NCI-H2196 (cell line): Measurements from ENCODE around the gene IFNK.
"Not testable (repeated sequence)": the region's sequence is repeated elsewhere in the genome, so short reads cannot be mapped to it uniquely, and the experiment has no call there.

ENCODE experiments used
- DNase-seq: peaks from one replicate; lab custom pipeline; 2025; ENCODE audit not compliant: unreplicated experiment; lab: John Stamatoyannopoulos, UW

IFNK gene, protein sequence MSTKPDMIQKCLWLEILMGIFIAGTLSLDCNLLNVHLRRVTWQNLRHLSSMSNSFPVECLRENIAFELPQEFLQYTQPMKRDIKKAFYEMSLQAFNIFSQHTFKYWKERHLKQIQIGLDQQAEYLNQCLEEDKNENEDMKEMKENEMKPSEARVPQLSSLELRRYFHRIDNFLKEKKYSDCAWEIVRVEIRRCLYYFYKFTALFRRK

DNA sequence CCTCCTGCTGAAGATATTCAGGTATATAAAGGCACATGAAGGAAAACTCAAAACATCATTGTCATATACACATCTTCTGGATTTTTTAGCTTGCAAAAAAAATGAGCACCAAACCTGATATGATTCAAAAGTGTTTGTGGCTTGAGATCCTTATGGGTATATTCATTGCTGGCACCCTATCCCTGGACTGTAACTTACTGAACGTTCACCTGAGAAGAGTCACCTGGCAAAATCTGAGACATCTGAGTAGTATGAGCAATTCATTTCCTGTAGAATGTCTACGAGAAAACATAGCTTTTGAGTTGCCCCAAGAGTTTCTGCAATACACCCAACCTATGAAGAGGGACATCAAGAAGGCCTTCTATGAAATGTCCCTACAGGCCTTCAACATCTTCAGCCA is at the start of gene IFNK:
Gene IFNK (plus strand): TSS at position 55 of the 400 bp plus-strand sequence. CDS start 47 bp downstream, at position 102.
- no peak for DNase-seq

DNA sequence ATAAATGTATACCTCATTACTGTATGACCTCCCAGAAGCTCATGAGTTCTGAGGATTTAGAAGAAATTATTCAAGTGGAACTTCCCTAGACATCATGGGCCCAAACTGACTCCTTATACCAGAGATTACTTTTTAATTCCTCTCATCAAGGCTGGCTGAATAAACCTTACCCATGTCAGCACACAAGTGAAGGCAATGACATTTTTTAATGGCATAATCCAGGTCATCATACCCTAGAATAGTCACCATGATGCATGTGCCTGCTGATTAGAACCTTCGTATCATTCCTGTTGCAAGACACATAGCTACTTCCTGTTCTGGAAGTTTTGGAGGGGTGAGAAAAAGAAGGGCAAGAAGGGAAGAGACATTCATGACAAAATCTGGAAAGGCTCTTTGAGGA is 49.8 kb upstream of the IFNK start:
- DNase-seq = no peak

DNA sequence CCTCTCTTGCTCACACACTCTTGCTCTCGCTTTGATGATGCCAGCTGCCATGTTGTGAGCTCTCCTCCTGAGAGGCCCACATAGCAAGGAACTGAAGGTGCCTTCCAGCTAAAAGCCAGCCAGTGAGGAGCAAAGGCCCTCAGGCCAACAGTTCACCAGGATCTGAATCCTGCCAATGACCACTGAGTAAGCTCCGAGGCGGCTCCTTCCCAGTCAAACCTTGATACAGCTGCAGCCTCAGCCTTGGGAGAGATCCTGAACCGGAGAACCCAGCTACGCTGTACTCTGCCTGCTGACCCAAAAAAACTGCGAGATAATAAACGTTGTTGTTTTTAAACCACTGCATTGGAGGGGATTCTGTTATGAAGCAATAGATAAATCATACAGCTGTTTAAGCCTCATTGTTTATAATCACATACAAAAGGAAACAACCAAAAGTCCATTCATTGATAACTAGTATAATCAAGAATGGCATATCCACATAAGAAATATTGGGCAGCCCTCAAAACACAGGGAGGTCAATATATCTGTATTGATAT is 49.0 kb upstream of the IFNK start:
- DNase-seq = no peak

DNA sequence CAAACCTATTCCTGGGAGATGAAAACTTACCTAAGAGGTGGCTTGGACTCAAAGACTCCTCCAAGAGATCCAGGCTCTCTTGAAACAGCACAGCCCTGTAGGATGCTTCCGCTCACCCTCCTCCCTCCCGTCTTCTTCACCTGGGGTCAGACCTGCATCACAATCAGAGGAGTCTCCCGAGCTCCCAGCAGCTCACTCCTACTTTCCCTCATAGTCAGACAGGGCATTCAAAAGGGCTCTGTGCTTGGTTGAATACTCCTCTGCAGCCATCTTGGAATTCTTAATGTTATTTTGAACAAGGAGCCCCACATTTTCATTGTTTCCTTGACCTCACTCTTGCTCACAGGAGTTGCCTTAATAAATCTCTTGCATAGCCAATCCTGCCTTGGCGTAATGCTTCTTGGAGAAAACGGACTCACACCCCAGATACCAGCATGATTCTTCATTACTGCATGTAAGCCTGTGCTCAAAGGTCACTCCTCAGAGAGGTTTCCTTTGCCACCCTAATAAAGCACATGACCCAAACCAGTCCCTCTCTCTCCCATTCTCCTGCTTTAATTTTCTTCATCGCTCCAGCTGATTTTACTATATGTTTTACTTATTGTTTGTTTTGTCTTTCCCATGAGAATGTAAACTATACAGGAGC is 47.1 kb upstream of the IFNK start:
- DNase-seq = no peak

DNA sequence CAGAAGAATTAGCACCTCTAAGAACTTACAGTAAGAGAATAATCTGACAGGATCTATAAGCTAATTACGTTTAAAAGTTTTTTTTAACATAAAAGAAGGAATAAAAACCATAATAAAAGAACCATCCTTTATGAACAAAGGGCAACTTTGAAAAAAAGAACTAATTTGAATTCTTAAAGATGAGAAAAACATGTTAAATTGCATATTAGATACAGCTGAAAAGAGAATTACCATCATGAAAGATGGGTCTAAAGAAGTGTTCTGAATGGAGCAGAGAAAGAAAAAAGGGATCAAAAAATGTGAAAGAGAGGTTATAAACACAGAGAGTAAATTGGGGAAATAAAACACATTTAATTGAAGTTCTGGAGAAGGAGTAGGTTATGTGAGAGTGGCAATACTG is 45.8 kb upstream of the IFNK start:
- no peak for DNase-seq

DNA sequence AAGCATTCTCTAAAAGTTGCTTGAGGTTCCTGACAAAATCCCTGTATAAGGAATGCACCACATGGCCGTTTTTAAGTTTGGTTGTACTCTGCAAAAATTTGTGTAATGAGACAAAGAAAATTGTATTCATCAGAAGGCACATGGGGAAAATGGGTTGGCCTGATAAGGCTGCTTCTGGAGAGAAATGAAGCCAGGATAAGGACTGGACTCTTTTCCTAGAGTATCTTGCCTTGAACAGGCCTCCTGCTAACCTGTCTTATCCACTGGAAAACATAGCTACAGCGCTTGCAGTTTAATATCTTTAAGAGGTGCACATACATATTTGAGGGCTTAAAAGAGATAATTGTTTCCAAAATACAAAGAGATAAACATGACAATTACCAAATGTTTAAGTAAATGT is 41.4 kb upstream of the IFNK start:
- DNase-seq = no peak

DNA sequence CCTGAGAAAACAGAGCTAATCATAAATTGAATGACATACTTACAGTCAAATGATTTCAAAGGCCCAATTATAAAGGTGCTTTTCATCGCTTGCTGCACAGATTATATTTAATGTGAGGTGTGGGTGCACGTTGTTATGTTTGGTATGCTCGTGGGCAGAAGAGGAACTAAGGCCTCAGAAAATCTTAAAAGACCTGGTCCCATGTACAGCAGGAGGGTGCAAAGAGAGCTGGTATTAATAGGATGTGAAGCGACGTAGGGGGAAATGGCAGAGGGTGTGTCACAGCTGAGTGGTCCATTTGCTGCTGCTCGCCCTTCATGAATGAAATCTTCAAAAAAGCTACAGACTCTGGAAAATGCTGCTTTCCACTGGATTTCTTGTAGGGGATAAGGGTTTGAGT is 40.5 kb upstream of the IFNK start:
- no peak for DNase-seq

DNA sequence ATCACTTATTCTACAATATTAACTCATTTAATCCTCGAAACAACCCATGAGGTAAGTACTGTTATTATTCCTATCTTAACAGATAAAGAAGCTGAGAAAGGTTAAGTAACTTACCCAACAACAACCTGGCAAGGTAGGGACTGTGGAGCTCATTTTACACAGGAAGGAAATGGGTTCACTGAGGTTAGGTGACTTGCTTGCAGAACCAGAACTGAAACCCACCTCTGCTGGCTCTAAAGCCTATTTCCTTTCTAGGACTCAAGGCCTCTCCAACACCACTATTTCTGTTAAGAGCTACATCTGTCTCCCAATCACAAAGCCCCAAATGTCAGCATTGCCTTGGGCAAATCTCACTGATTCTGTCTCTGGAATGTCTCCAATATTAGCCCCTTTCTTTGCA is 38.9 kb upstream of the IFNK start:
- no peak for DNase-seq

DNA sequence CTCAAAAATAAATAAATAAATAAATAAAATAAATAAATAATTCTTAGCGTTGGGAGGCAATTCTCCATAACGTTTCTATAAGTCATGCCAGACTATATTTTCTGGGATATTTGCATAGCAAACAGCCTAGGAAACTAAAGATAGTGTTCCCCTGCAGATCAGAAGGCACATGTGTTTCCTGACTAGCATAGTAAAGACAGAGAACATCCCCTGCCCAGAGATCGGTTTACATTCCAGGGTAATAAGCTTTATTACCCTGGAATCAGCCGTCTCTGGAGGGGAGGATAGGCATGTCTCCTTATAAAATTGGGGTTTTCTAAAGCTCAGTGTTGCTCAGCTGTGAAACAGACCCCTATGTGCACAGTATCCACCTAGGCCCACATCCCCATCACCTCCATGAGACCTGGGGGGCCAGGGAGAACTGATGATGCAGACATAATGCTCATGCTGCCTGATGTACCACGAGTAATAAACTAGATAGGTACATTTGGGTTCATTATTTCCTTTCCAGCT is 36.9 kb upstream of the IFNK start:
- no peak for DNase-seq

DNA sequence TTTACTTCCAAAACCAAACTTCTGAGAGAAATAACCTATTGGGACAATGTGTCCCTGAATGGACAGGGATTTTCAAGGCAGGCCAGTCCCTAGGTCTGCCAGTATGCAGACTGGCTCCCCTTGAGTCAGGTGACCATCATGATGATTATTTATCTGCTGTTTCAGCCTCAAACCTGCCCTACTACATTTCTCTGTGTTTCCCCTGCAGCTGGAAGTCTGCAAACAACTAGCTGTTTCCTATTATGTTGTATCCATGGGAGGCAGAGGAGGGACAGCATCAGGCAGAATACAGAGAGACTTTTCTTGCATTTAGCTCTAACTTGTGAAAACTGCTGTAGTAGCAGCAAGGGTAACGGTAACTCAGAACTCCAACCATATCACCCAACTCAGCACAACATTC is 36.2 kb upstream of the IFNK start:
- DNase-seq = no peak

DNA sequence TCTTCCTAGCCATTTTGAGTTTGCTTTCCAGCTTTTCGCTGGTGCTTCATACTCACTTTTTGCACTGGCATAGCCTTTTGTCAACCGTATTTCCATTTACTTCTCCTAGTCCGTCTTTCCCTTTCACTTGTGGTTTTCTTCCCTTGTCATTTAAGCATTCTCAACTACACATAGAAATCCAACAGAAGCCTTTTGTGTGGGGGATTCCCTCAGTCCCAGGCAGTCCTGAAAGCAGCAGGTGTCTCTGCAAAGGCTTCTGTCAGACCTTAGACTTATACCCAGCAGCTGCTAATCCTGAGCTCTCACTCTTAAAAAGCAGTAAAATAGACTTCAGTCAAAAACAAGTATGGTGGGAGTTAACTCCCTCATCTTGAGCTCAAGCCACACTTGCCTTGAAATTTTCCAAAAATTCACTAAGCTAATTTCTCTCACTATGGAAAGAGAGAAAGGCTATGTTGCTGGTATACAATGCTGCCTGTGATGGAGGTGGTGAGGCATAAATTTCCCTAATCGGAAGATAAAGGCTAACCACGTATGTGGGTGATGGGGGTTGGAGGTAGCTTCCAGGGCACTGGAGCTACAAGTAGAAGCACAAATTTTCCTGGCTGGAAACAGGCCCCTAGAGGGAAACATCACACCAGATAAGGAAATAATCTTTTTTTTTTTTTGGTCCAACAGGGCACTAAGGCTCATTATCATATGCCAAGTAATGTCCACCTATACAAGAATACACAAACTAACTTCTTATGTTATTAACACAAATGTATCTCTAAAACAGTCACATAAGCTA is 34.8 kb upstream of the IFNK start:
- DNase-seq = no peak

DNA sequence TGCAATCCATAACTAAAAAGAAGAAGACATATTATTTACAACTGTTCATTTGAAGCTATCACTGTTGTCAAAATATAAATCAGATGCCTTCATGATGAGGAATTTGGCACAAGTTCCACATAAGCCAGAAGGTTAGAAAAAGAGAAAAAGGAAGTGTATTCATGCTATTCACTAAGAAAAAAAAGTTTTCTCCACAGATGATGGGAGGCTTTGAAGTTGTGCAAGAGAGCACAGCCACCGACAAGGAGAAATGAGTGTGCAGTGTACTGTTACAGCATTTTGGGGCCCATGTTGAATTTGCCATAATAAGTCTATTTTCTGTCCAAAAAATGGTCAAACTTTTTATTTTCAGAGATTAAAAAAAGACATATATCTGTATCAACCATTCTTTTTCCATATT is 32.9 kb upstream of the IFNK start:
- DNase-seq = no peak

DNA sequence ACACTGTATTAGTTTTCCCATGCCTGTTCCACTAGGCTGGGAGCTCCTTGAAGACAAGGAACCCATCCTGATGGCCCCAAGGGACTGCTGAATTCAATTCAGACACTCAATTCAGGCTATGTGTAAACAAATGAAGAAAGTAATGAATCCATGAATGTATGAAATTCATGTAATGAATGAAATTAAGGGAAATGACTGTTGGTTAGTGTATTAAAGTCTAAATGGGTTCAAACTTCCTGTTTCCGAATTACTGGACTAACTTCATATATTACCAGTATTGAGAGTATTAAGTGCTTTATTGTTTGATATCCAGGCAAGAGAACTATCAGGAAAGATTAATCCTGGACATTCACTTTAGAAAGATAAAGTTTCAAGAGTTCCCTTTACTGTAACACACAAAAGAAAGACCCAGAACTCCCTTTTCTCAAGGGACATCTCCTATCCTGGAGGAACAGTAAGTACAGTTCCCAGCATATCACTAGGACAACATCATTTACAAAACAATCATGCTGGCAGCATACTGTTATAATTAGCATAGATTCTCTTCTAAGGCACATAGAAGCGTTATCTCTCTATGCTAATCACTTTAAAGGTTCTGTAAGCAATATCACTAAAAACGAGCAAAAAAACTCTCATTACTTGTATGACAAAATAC is 28.5 kb upstream of the IFNK start:
- no peak for DNase-seq

DNA sequence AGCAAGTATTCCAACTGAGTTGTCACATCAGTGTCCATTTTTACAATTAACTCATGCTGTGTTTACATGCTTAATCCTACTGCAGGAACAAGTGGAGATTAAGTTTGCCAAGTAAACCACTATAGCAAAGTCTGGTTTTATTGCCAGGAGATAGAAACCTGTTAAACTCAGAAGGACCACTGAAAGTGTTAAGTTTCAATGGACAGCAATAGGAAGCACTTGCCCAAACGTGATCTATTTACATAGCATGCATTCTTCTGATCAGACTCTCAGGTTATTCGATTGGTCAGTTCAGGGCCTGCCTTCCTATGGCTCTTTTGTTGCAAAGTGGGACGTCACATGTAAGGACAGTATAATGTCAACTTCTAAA is 28.0 kb upstream of the IFNK start:
- no peak for DNase-seq

DNA sequence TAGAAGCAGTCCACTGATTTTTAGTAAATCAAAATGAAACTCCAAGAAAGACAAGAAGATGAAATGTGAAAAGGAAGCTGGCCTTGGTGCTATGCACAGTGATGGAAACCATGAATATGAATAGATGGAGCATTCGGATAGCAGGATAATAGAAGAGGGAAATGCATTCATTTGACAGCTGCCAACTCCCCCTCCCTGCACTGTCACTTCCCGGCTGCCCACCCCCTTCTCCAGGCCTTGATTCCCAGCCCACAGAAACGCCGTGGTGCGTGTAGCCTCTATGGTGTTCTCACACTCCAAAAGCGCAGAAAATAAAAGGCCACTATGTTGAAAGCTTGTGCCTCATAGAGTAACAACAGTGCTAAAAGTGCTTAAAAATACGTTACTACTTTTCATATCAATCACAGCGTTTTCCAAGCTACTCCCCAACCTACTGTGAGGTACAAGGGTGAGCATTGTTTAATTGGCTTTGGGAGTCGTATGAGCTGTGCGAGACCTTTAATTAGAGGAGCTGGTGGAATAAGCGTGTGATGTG is 26.1 kb upstream of the IFNK start:
- DNase-seq = no peak

DNA sequence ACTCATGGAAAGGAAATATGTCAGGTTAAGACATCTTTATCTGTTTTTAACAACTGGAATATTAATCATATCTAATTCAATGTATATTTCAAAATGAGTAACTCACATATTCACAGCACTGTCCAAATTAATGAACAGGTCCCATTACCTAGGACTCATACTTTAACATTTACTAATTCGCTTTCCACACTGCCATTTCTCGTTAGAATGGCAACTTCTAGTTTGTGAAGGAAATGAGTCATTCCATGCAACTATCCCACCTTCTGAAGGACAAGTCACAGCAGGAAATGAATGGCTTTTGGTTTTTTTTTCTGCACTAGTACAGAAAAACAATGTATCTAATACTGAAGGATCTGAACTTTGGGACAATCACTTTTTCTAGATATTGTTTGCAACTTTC is 24.6 kb upstream of the IFNK start:
- DNase-seq = no peak

DNA sequence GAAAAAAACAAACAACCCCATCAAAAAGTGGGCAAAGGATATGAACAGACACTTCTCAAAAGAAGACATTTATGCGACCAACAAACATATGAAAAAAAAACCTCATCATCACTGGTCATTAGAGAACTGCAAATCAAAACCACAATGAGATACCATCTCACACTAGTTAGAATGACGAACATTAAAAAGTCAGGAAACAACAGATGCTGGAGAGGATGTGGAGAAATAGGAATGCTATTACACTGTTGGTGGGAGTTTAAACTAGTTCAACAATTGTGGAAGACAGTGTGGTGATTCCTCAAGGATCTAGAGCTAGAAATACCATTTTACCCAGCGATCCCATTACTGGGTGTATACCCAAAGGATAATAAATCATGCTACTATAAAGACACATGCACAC is 23.2 kb upstream of the IFNK start:
- not testable (repeated sequence) for DNase-seq

DNA sequence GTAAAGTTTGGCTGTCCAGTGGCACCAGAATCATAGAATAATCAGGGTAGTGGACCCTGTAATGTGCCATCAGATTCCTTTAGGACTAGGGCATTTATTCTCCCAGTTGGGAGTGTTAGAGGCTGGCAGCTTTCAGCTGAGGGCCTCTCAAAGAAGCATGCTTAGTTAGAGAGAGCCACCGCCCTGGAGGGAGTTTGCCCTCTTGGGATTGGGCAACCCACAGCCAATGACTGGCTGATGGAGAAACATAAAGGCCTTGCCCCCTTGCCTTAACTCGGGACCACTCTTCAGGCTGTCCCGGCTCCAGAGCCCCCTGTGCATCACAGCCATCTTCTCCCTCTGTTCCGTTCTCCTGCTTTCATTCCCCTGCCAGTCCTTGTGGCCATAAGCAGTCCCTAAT is 20.5 kb upstream of the IFNK start:
- no peak for DNase-seq

DNA sequence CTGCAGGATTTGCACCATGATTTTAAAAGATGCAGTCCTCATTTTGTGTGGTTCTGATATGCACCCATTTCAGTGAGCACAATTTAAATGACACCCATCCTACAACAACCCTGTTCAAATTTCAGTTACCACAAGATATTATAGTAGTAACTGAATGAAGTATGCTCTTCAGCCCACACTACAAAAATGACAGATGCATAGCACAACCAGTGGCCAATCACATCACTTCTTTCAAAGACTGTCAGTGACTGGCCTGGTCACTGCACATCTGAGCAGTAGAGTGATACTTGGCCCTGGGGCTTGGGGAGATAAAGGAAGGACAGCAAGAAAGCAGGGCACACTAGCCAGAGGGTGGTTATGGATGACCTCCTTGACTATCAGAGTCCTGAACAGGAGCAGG is 19.8 kb upstream of the IFNK start:
- no peak for DNase-seq

DNA sequence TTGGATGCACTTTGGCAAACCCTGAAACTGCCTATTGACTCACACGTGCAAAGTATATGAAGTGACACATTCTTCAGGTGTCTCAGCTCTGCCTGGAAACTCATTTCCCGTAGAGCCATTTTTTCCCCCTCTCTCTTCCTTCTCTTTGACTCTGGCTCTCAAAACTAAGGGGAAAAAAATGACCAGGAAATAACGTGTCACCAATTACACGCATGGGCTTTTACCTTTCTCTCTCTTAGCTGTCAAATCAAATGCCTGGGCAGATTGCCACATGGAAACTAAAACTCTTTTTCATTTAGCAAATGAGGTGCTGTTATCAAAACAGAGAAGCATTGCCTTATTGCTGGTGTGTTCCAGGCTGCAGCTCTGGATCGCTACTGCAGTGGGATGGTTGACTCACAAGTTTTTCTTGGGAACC is 18.3 kb upstream of the IFNK start:
- DNase-seq = no peak

DNA sequence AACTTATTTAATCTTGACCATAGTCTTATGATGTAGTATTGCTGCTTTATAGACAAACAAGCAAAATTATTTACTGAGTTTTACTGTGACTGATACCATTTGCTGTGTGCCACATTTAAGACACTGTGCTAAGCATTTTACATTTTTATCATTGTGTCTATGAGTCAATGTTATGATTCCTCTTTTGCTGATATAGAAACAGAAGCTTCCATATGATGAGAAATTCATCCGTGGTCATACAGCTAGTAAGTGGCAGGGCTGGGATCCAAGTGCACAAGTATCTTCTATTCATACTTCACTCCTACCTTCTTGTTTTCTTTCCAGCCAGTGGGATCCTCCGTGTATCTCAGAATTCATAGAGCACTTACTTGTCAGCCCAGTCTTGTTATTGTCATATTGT is 17.1 kb upstream of the IFNK start:
- DNase-seq = no peak
